Left cardiac atrium (tissue), 4 donors: ENCODE measurements around the gene MT1M. TPM values are rescaled to one million over a fixed set of nuclear protein-coding genes. Genes with fewer than 3 reads are reported as not detected.

Experiments
- ATAC-seq, 2 donors: fragments of 200-7000 bp; cut with Tn5 transposase; one replicate each; pipeline ENCODE4 v1.9.1; 2020; ENCODE audit warnings: mild to moderate bottlenecking in 2 of 2, moderate library complexity in 2 of 2
- DNase-seq: peaks from one replicate; pipeline ENCODE4 v3.0.0-alpha.2; 2020
- intact Hi-C, 2 donors: fragments of 100-400 bp; cut with DNase I; formaldehyde crosslinking; loops; one replicate each; pipeline versions ENCODE4 v1.14.1 to v1.15.1; 2022 to 2023
- total RNA-seq, 2 donors: library from RNA; stranded (reverse); fragmentation: NEBNext Ultra II Directional; extraction: Animal tissue kit (Norgen Biotek cat#: 25700); gene quantifications; one replicate each; pipeline ENCODE4 v1.2.1, GENCODE V29; 2021
- donor health status: DM: no; HTN: yes; CAD: no.
- donor health status: DM: no; HTN: yes; CAD: no; lungs with severe emphysema.
- donor health status: DM: yes; HTN: yes; CAD: no.
- donor health status: Dilated cardiomyopathy.

The MT1M gene
- total RNA-seq, 2 donors from 2014 or later, result 15.2 to 50.8 TPM

GRCh38 chr16:56625140-56625942, 7.1 kb upstream of the MT1M start, which contains the start of gene MT1E:
TSS of gene MT1E (plus strand) at chr16:56625781. CDS start at chr16:56625852, 71 bp downstream.
- DNase-seq, result peak; percentile 85
- intact Hi-C loops, result no loop called here
- peak; percentile 95 to 96 for ATAC-seq

DNA sequence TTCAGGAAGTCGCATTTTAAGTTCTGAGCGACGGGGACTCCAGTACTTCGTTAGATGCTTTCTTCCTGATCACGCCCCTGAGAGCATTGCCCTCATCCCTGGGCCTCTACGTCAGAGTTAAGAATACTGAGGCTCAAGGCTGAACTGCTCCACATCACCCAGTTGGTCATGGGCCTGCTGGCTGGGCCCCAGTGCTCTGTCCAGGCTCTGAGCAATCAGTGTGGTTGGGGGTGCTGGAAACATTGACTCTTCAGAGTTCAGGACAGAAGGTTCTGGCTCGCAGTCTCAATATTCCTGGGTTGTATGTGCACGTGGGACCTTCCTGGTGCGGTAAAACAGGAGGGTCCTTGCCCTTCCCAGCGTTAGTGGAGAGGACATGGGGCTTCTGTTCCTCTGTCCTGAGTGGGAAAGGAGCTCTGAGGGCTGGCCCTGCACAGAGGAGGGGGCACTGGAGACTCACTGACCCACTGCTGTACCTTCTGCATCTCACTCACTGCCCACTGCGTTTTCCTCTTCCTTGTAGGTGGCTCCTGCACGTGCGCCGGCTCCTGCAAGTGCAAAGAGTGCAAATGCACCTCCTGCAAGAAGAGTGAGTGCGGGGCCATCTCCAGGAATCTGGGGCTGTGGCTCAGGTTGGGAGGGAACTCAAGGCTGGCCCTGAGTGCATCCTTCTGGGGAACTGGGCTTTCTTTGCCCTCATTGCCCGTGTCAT, 6.4 kb upstream of the MT1M start:
- ATAC-seq (peak; percentile 83), DNase-seq (peak; percentile 78)
- intact Hi-C loops, result no loop called here

- no peak for DNase-seq
Observed at GRCh38 chr16:56626685-56627084, 5.8 kb upstream of the MT1M start.

GRCh38 chr16:56628486-56629350, 3.7 kb upstream of the MT1M start:
- no peak for ATAC-seq
- no peak for DNase-seq
- intact Hi-C loops, result no loop called here

More at GRCh38 chr16:56626685-56627084, 5.8 kb upstream of the MT1M start:
- ATAC-seq, result peak in 1 of 2 donors; percentile 2
- intact Hi-C loops, result no loop called here

GRCh38 chr16:56629531-56629930, 2.9 kb upstream of the MT1M start:
- intact Hi-C loops, result no loop called here
- ATAC-seq, result no peak

DNA sequence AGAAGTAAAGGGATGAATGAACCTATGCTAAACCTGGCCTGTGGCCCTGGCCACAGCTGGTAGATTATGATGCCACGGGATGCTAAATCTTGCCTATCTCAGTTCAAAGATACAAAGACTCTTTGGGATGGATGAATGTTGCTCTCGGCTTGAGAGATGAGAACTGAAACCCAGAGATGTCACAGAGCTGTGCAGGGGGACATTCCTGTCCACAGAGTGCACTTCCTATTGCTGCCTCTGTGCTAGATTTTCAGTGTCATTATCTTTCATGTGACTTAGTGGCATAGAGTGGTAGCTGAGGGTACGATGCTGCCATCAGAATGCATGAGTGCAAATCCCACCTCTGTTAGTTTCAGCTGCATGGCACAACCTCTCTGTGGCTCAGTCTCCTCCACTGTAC, 2.3 kb upstream of the MT1M start:
- ATAC-seq (no peak), DNase-seq (no peak)
- intact Hi-C loops, result no loop called here

More at GRCh38 chr16:56629531-56629930, 2.9 kb upstream of the MT1M start:
- no peak for DNase-seq

DNA sequence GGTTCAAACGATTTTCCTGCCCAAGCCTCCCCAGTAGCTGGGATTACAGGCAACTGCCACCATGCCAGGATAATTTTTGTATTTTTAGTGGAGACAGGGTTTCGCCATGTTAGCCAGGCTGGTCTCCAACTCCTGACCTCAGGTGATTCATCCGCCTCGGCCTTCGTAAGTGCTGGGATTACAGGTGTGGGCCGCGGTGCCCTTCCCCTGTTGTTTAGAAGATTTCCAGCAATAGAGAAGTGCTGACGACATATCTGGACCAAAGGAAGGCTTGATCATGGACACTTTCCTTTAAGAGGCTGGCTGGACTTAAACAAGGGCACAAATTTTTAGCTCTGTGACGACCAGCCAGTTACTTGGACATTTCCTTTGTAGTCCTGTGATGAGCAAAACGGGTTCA, 1.3 kb upstream of the MT1M start:
- intact Hi-C loops, result no loop called here
- ATAC-seq (no peak), DNase-seq (no peak)

DNA sequence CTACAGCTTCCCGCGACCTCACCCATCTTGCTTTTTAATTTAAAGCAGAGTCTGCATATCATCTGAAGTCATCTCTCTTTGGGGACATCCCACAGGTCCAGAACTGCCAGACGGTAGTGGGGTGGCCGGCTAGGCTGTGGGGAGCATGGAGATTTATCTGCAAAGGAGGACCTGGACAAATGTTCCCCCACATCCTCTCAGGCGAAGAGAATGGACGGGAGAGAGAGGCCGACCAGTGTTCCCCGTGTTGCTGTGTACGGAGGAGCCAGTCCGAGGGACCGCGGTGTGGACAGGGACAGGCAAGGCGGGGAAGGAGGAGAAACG, 665 bp upstream of the MT1M start:
- no peak for DNase-seq
- intact Hi-C loops, result no loop called here
- ATAC-seq, result no peak

- ATAC-seq (peak in 1 of 2 donors; percentile 5), DNase-seq (no peak)
- intact Hi-C loops, result no loop called here
Observed at GRCh38 chr16:56632848-56633365, 448 bp downstream of the MT1M start.

DNA sequence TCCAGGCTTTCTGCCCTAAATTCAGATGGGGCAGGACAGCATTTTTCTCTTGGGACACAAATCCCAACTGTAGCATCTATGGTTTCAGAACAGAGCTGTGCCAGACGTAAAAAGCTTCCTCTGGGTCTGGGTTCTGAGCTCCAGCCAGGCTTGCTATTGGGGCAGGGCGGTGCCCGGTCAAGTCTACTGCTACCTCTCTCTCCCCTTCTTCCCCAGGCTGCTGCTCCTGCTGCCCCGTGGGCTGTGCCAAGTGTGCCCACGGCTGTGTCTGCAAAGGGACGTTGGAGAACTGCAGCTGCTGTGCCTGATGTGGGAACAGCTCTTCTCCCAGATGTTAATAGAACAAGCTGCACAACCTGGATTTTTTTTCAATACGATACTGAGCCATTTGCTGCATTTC, 1.1 kb downstream of the MT1M start:
- DNase-seq, result no peak
- ATAC-seq, result no peak
- intact Hi-C loops, result no loop called here

GRCh38 chr16:56634715-56635440, 2.4 kb downstream of the MT1M start:
- ATAC-seq, result no peak
- intact Hi-C loops, result no loop called here
- no peak for DNase-seq

GRCh38 chr16:56635441-56635967, 3.0 kb downstream of the MT1M start:
- intact Hi-C loops, result no loop called here
- no peak for DNase-seq
- no peak for ATAC-seq

DNA sequence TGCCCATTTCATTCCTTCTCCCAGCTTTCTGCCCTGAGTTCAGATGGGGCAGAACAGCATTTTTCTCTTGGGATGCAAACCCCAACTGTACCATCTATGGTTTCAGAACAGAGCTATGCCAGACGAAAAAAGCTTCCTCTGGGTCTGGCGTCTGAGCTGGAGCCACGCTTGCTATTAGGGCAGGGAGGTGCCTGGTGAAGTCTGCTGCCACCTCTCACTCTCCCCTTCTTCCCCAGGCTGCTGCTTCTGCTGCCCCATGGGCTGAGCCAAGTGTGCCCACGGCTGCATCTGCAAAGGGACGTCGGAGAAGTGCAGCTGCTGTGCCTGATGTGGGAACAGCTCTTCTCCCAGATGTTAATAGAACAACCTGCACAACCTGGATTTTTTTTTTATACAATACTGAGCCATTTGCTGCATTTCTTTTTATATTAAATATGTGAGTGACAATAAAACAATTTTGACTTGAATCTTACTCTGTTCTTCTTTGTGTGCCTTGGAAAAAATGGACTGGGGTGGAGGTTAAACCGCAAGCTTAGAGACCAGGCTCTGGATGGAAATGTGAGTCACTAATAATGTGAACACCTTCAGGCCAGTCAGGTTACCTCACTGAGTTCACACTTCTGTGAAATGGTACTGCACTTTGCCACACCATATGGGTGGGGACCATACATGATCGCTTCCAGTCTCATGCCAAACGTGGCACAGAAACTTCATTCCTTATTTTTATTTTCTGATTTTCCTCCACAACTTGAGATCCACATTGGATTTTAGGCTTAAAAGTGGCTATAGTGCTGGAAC, 4.4 kb downstream of the MT1M start:
- no peak for DNase-seq
- intact Hi-C loops, result no loop called here
- no peak for ATAC-seq

DNA sequence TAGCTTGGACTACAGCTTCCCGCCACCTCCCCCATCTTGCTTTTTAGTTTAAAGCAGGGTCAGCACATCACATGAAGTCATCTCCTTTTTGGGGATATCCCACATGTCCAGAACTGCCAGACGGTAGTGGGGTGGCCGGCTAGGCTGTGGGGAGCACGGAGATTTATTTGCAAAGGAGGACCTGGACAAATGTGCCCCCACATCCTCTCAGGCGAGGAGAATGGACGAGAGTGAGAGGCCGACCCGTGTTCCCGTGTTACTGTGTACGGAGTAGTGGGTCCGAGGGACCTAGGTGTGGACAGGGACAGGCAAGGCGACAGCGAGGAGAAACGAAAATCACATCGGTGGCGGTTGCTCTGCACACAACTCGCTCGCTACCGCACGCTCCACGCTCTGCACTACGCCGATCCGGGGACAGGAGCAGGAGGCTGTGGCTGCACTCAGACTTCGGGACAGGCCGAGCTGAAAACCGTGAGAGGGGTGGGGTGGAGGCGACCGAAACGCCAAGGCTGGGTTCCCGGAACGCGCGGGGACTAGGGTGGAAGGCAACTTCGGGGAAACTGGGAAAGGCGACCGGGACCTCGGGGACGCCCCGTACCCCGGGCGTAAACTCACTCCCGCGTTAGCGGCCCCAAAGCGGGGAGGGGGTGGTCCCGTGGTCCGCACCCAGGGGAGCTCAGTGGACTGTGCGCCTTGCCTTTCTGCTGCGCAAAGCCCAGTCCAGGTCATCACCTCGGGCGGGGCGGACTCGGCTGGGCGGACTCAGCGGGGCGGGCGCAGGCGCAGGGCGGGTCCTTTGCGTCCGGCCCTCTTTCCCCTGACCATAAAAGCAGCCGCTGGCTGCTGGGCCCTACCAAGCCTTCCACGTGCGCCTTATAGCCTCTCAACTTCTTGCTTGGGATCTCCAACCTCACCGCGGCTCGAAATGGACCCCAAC, 5.6 kb downstream of the MT1M start, which contains the start of gene MT1A:
MT1A (plus strand) TSS at position 853 of the 937 bp plus-strand sequence; CDS start at position 926, 73 bp downstream.
- DNase-seq (peak; percentile 89), ATAC-seq (peak; percentile 89 to 90)
- intact Hi-C loops, result loop anchor here in 1 of 2 donors (2.0 kb wide), 1 partner anchor 19 kb away; the partner anchor contains the start of gene MT1F

- ATAC-seq (no peak), DNase-seq (no peak)
- intact Hi-C loops, result loop anchor here in 1 of 2 donors (2.0 kb wide), 1 partner anchor 18 kb away; the partner anchor contains the start of gene MT1F
Observed at GRCh38 chr16:56639045-56639444, 6.6 kb downstream of the MT1M start.

- DNase-seq (no peak), ATAC-seq (no peak)
- intact Hi-C loops, result no loop called here
Observed at GRCh38 chr16:56640076-56640475, 7.6 kb downstream of the MT1M start.
